HG03571 (cell line): Measurements from ENCODE around the gene NET1.

Source experiments
- ATAC-seq: cut with Tn5 transposase; IDR thresholded peaks from one replicate; pipeline ENCODE4 v1.9.1; 2021; ENCODE audit not compliant: unreplicated experiment

Gene NET1

GRCh38 chr10:5479481-5480161 lies 67.3 kb downstream of the NET1 start:
- ATAC-seq = no peak

GRCh38 chr10:5480162-5480941 lies 68.0 kb downstream of the NET1 start:
- no peak for ATAC-seq

- no peak for ATAC-seq
These were observed 68.8 kb downstream of the NET1 start for GRCh38 chr10:5481121-5481520.

GRCh38 chr10:5482016-5482415 lies 69.7 kb downstream of the NET1 start:
- no peak for ATAC-seq

GRCh38 chr10:5484205-5484604 lies 71.8 kb downstream of the NET1 start:
- ATAC-seq = no peak

DNA sequence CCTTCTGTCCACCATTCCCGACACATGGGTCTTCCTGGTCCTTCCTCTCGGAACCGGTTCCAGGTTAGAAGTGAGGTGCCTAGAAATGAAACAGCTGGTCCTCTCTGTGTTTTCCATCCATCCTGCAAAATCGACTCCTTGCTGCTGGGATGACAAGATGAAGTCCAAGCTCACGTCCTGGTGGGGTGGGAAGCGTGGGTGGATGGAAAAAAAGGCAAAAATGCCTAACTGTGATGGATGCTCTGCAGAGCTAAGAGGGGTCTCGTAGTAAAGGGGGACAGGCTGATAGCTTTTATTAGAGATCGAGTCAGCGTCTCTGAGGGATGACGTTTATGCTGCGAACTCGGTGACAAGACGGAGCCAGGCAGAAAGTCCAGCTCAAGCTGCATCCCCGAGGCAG lies 72.9 kb downstream of the NET1 start:
- ATAC-seq = no peak

GRCh38 chr10:5485948-5486852 lies 73.8 kb downstream of the NET1 start:
- ATAC-seq = no peak

GRCh38 chr10:5486853-5487235 lies 74.5 kb downstream of the NET1 start:
- ATAC-seq = no peak

GRCh38 chr10:5488272-5489161 lies 76.2 kb downstream of the NET1 start:
- ATAC-seq = no peak

DNA sequence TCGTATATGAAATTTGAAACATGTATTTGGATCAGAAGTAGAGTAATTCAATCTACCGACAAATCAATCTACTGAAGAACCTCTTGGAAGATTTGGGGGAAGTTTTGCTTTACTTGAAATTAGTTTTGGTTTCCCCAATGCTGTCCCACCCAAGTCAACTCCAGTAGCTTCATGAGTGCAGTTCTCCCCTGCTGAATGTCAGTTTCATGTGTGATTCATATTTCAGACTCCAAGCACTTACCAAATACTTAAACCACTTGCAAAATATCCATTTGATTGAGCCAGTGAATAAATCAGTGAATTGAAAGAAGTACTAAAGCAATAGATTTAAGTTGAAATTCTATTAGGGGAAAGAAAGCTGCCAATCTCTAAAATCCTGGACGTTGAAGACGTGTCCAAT lies 77.7 kb downstream of the NET1 start:
- no peak for ATAC-seq

DNA sequence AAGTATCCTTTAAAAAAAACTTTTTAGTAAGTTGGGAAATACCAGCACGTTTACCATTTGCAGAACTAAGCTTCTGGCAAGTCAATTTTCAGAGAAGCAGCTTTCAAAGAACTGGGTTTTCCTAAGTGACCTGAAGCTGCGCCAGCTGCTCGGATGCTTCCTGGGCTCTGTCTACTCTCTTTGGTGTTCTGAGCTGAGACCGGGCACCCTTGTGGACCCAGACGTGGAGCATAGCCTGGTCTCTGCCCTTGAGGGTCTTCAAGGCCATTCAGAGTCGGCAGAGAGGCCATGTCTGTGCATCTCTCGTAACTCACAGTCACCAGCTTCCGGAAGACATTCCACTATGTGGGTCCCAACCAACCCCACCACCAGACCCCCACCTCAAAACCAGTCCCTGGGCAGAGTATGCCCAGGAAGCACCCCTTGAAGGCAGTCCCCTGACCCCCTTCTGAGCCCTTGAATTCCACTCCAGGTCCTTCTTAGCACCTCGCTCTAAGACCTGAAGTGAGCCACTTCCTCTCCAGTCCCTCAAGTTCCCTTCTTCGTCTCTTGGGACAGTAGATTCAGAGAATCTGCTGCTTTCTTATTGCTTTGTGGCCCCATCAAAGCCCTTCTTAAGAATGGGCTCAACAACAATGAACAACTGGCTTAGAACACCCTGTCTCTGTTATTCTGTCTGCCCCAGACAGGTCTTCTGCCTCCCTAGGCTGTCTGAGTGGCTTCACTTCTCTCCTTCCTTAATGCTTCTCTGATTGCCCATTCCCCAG lies 78.5 kb downstream of the NET1 start:
- ATAC-seq = no peak

- ATAC-seq = no peak
These were observed 79.1 kb downstream of the NET1 start for GRCh38 chr10:5491477-5491876.

DNA sequence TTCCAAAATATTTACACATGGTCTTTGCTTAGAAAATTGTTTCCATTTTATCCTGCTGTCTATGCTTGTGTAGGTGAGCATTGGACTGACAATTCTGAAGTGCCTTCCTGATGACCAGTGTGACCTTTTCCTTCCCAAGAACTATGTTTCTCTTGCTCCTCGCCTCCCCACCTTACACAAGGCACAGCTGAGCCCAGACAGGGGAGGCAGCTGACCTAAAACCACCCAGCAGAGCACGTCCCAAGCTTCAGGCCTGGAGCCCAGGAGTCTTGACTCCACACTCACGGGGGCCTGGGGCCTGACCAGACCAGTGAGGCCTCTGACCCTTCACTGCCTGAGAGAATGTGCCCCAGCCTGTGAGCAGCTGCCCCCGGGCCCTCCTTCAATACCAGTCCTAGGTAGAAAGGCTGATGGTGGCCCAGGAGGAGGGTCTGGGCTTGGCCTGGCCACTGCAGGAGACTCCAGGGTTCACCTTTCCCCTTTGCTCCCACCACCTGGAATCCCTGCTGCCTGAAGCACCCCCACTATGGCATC lies 80.0 kb downstream of the NET1 start:
- no peak for ATAC-seq

- no peak for ATAC-seq
These were observed 80.7 kb downstream of the NET1 start for GRCh38 chr10:5492929-5493576.

- no peak for ATAC-seq
These were observed 81.3 kb downstream of the NET1 start for GRCh38 chr10:5493691-5494090.

DNA sequence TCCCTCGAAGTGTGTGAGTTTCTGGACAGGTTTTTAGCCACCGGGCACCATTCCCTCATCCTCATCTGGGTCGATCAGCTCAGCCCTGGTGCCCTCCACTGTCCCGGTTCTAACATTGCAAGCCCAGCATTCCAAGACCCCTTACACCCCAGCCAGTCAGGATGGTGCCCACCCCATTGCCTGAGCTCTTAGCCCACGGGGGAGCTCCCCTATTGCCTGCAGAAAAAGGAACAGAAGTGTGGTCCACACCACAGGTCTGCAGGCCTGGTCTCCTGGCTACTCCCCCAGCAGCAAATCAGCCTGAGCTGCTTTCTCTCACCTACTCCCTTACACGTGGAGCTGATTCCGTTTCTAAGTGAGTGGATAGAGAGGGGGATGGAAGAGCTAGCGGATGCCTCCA lies 82.3 kb downstream of the NET1 start:
- ATAC-seq = no peak

DNA sequence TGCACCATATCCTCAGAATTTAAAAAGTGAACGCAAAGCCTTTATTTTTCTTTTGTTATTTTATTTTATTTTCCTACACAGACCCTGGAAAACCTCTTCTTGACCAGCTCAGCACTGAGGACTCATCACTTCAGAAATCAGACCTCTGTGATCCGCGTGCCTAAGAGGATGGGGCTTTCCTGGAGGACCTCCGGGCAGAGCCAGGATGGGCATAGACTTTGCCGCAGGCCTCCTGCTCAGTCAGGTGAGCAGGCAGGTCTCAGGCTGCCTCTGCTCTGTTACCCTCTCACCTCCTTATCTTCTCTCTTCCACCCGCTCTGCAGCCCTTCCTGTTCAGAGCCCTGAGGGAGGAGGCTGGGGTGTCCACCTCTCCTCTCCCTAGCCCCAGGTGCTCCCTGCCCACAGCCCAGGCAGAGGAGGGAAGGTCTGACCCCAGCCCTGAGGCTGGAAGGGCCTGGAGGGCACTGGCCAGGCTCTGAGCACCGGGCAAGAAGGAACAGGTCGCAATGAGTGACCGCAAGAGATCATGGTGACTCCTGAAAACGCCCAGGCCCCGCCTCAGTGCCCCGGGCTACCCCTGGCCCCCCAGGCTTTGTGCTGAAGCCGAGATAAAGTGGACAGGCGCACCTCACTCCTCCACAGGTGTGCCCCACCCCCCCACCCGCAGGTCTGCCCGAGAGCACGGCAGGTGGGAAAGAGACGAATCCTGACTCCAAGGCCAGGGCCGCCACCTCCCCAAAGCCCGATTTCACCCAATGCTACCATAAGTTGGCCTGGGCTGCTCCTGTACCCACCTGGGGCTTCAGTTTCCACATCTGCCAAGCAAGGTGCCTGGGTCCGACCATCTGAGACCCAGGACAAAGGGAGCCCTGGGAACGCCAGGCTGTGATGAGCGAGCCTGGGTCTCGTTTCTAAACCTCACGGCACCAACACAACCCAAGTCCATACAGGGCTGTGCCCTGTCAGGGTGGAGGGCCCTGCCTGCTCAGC lies 84.2 kb downstream of the NET1 start:
- no peak for ATAC-seq

- ATAC-seq = no peak
These were observed 84.9 kb downstream of the NET1 start for GRCh38 chr10:5497289-5497688.
